Diencephalon (tissue), 1 donor: ENCODE results near the gene DIPK1A. TPM values are rescaled to one million over a fixed set of nuclear protein-coding genes. Genes with fewer than 3 reads are reported as not detected.

Experiments used
- small RNA-seq: library from RNA; depleted of rRNA; stranded (forward); fragments of <200 nt; gene quantifications from one replicate; pipeline ENCODE3, GENCODE V24; 2014
- total RNA-seq: library from RNA; depleted of rRNA; stranded (reverse); fragments of >200 nt; gene quantifications from one replicate; pipeline ENCODE4 v1.2.3, GENCODE V29; 2014

DIPK1A gene
- total RNA-seq = 39.7 TPM

DNA sequence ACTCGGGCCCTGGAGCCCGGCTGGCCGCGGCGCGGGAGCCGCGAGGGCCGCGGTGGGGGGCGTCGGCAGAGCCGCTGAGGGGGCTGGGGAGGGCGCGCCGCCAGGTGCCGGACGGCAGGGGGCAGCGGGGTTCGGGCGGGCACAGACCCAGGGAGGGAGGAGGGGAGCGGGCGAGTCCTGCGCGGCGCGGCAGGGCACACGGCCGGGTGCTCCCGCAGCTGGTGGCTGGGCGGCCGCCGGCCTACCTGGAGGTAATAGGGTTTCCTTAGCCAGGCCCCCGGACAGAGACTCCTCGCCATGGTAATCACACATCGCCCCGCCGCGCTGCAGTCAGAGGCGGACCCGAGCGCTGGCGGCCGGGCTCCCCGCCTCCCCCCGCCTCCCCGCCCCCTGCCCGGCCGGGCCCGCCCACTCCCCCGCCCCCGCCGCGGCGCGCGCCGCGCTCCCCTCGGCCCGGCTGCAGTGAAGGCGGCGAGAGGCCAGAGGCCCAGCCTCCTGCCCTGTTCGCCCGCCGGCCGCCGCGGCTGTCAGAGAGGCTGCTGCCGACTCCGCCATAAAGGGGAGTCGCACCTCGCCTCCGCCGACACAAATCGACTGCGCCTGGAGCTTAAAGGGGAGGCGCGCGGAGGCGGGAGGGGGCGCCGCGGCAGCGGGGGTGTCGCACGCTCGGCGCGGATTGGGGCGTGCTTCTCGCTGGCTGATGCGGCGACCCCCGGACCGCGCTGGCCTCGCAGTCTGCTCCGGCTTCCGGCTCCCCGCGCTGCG lies at the start of gene DIPK1A:
TSS of gene DIPK1A (minus strand) at position 332 of the 765 bp plus-strand sequence. CDS start at position 299, 33 bp downstream.

DNA sequence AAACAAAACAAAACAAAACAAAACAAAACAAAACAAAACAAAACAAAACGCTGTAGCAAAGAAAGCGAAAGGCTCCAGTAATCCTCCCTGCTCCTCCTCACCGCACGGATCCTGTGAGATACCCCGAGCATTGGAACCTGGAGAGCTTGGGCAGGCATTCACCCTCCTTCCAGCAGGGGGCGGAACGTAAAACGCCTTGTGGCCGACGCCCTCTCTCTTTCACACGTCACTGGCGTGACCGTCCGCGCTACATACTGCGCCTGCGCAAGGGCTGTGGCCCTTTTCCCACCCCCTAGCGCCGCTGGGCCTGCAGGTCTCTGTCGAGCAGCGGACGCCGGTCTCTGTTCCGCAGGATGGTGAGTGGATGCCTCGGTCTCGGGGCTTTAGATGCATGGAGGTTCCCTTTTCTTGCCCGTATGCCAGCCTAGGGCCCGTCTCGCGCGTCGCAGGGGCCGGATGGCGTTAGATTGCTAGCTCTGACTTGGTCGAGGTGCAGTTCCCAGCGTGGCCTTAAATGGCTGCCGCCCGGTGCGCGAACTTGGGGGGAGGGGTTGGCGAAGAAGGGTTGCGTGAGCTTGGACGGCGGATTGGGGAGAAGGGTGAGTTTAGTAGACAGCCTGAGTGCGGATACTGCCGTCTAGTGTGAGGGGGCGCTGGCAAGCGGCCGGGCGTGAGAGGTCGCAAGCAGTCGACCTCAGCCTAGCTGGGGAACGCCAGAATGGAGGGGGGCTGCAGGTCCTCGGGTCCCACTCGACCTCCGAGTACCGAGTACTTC lies 129.3 kb downstream of the DIPK1A start, which contains the start of gene RPL5:
TSS of gene RPL5 (plus strand) at position 279 of the 775 bp plus-strand sequence. CDS start at position 354, 75 bp downstream.

Small RNA genes within 50 kb of the gene (small RNA-seq; reads per million reads assigned to genes)
- gene RF00432 (not detected), gene RN7SL692P (not detected), gene RNU6-210P (not detected), gene RNU6-970P (not detected), gene SNORA66 (4.7 reads per million, percentile 91 among the genes with 10 or more reads in this experiment), gene SNORD21 (not detected)

Other genes with a start within 250 kb of the DIPK1A start
- 78.4 TPM for gene EVI5, start 176.4 kb downstream of the DIPK1A start, total RNA-seq
- 1,097 TPM for gene RPL5, start 129.4 kb downstream of the DIPK1A start, total RNA-seq
- 69.7 TPM for gene MTF2, start 117.8 kb upstream of the DIPK1A start, total RNA-seq
- gene TMED5, start 219.0 kb upstream of the DIPK1A start, total RNA-seq = 50.1 TPM
- 15.0 TPM for gene CCDC18, start 219.3 kb upstream of the DIPK1A start, total RNA-seq